ENCODE results near the gene CFAP221. TPM values are rescaled to one million over a fixed set of nuclear protein-coding genes. Genes with fewer than 3 reads are reported as not detected.

Gene CFAP221
- total RNA-seq, 2 donors from 2014 or later: not detected

GRCh38 chr2:119523383-119523951 is 20.8 kb upstream of the CFAP221 start:
- H3K27ac Mint-ChIP-seq: no peak overlapping the region
- H3K4me1 Mint-ChIP-seq: no peaks in the 10 kb centered on the region
- H3K36me3 Mint-ChIP-seq (ENCODE audit: low read depth): no peaks in the 10 kb centered on the region
- ATAC-seq (replicated peaks): no peak
- peaks cover 53% of the 10 kb centered on the region for H3K27me3 Mint-ChIP-seq
- no peaks in the 10 kb centered on the region for H3K9me3 Mint-ChIP-seq
- no peak overlapping the region for H3K4me3 Mint-ChIP-seq

GRCh38 chr2:119523952-119524694 is 20.1 kb upstream of the CFAP221 start, which contains the start of gene SCTR:
TSS of gene SCTR (minus strand) at chr2:119524483. CDS start at chr2:119524226, 257 bp downstream.
- Mint-ChIP-seq H3K4me3 (no peak within 1 kb of the TSS), H3K9me3 (no peaks in the 10 kb centered on the region), H3K36me3 (ENCODE audit: low read depth) (no peaks in the 10 kb centered on the region), H3K27me3 (peaks cover 55% of the 10 kb centered on the region), H3K27ac (no peak within 1 kb of the TSS), H3K4me1 (no peaks in the 10 kb centered on the region)
- no peak for ATAC-seq (replicated peaks)

GRCh38 chr2:119525614-119526013 is 18.6 kb upstream of the CFAP221 start:
- Mint-ChIP-seq H3K27me3 (peaks cover 53% of the 10 kb centered on the region), H3K4me3 (no peak overlapping the region), H3K9me3 (no peaks in the 10 kb centered on the region), H3K4me1 (no peaks in the 10 kb centered on the region), H3K36me3 (ENCODE audit: low read depth) (no peaks in the 10 kb centered on the region), H3K27ac (no peak overlapping the region)
- no peak for ATAC-seq (replicated peaks)

GRCh38 chr2:119527999-119528398 is 16.2 kb upstream of the CFAP221 start:
- Mint-ChIP-seq H3K27ac (no peak overlapping the region), H3K9me3 (peaks cover 11% of the 10 kb centered on the region), H3K27me3 (peaks cover 41% of the 10 kb centered on the region), H3K4me3 (no peak overlapping the region), H3K4me1 (no peaks in the 10 kb centered on the region), H3K36me3 (ENCODE audit: low read depth) (no peaks in the 10 kb centered on the region)
- ATAC-seq (replicated peaks): no peak

- Mint-ChIP-seq H3K36me3 (ENCODE audit: low read depth) (no peaks in the 10 kb centered on the region), H3K27ac (no peak overlapping the region), H3K4me1 (no peaks in the 10 kb centered on the region), H3K27me3 (peaks cover 19% of the 10 kb centered on the region), H3K4me3 (no peak overlapping the region), H3K9me3 (peaks cover 19% of the 10 kb centered on the region)
- no peak for ATAC-seq (replicated peaks)
These were observed 13.0 kb upstream of the CFAP221 start for GRCh38 chr2:119531292-119531691.

DNA sequence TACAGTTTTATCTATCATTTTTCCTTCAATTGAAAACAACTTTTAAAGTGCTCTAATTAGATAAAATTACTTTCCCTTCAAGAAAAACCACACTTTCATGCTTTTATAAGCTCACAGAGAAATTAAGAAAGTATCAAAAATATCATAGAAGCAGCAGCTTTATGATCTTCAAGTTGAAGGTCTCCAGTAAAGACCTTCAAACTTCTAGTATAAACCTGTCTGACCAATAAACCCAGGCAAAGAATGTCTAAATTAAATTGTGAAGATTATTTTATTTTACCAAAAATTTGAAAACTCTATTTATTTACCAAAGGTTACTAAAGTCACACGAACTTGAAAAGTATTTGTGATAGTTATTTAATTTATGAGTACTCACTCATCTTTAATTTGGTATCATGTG is 10.7 kb upstream of the CFAP221 start:
- H3K27me3 Mint-ChIP-seq: peaks cover 2% of the 10 kb centered on the region
- no peaks in the 10 kb centered on the region for H3K4me1 Mint-ChIP-seq
- ATAC-seq (replicated peaks): no peak
- peaks cover 21% of the 10 kb centered on the region for H3K9me3 Mint-ChIP-seq
- no peak overlapping the region for H3K27ac Mint-ChIP-seq
- no peaks in the 10 kb centered on the region for H3K36me3 Mint-ChIP-seq (ENCODE audit: low read depth)
- no peak overlapping the region for H3K4me3 Mint-ChIP-seq

DNA sequence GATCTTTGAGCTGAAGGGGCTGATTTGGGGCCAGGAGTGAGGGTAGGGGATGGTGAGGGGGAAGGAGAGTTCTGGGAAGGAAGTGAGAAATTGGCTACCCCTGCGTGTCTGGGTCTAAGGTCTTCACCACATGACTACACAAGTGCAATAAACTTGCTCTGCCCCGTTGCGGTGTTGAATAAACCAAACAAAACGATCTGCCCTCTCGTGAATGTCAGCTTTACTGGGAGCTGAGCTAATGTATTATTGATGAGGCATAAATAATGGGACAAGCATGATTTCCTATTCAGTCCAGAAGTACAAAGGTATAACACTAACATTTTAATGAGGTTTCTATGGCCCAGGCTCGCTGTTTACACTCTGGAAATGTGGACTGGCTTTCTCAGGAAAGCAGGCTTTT is 8.0 kb upstream of the CFAP221 start:
- no peak for ATAC-seq (replicated peaks)
- Mint-ChIP-seq H3K4me3 (no peak overlapping the region), H3K36me3 (ENCODE audit: low read depth) (no peaks in the 10 kb centered on the region), H3K4me1 (no peaks in the 10 kb centered on the region), H3K27ac (no peak overlapping the region), H3K27me3 (peaks cover 6% of the 10 kb centered on the region), H3K9me3 (peaks cover 19% of the 10 kb centered on the region)

GRCh38 chr2:119536707-119537106 is 7.5 kb upstream of the CFAP221 start:
- peaks cover 11% of the 10 kb centered on the region for H3K27me3 Mint-ChIP-seq
- no peak overlapping the region for H3K4me3 Mint-ChIP-seq
- peaks cover 15% of the 10 kb centered on the region for H3K9me3 Mint-ChIP-seq
- no peaks in the 10 kb centered on the region for H3K4me1 Mint-ChIP-seq
- no peak overlapping the region for H3K27ac Mint-ChIP-seq
- ATAC-seq (replicated peaks): no peak
- no peaks in the 10 kb centered on the region for H3K36me3 Mint-ChIP-seq (ENCODE audit: low read depth)

- no peak overlapping the region for H3K4me3 Mint-ChIP-seq
- peaks cover 11% of the 10 kb centered on the region for H3K9me3 Mint-ChIP-seq
- H3K27ac Mint-ChIP-seq: no peak overlapping the region
- H3K36me3 Mint-ChIP-seq (ENCODE audit: low read depth): no peaks in the 10 kb centered on the region
- no peak for ATAC-seq (replicated peaks)
- peaks cover 16% of the 10 kb centered on the region for H3K27me3 Mint-ChIP-seq
- H3K4me1 Mint-ChIP-seq: no peaks in the 10 kb centered on the region
These were observed 6.5 kb upstream of the CFAP221 start for GRCh38 chr2:119537792-119538191.

DNA sequence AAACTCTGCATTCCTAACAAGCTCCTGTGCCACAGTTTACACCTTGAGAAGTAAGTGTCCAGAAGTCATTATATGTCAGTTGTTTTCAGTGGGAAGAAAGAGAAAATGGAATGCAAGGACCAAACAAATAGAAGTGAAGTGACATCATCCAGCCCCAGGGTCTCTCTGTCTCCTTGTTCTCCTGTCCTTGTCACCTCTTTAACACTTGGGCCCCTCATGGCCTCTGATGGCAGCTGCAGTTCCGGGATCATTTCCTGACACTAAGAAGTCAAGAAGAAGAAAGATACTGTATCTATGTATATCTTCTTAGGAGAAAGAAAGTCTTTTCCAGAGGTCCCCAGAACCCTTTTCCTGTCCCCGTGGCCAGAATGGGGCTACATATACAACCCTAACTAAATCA is 2.8 kb upstream of the CFAP221 start:
- ATAC-seq (replicated peaks): no peak

DNA sequence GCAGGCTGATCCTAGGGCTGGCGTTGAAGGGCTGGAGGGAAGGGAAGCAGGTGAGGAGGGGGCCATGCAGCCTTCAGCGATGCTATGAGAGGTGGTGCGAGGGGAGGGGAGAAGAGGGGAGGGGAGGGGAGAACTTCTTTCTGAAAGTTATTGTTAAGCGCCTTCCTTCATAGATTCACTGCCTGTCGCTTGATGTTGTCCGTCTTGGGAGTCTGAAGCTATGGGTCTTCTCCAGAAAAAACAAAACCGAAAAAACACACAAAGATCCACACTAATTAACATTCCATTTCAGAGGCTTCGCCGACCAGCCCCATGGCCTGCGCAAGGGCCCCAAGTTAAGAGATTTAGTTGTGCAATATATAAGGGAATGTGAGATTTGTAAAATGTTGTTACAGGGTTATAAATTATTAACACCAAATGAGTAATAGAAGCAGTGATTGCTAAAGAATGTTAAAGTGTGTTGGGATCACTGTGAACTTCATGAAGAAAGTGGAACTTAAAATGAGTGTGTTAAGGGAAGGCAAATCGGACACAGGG is 758 bp downstream of the CFAP221 start:
- Mint-ChIP-seq H3K9me3 (no peaks in the 10 kb centered on the region), H3K36me3 (ENCODE audit: low read depth) (no peaks in the 10 kb centered on the region), H3K27me3 (peaks cover 52% of the 10 kb centered on the region), H3K27ac (no peak overlapping the region), H3K4me1 (no peaks in the 10 kb centered on the region), H3K4me3 (peak overlapping the region; percentile 19)
- ATAC-seq (replicated peaks): no peak

More for the DNA sequence above, 2.8 kb upstream of the CFAP221 start:
- peaks cover 40% of the 10 kb centered on the region for H3K27me3 Mint-ChIP-seq
- H3K27ac Mint-ChIP-seq: no peak overlapping the region
- H3K4me1 Mint-ChIP-seq: no peaks in the 10 kb centered on the region
- H3K36me3 Mint-ChIP-seq (ENCODE audit: low read depth): no peaks in the 10 kb centered on the region
- peaks cover under 1% of the 10 kb centered on the region for H3K9me3 Mint-ChIP-seq
- H3K4me3 Mint-ChIP-seq: no peak overlapping the region

DNA sequence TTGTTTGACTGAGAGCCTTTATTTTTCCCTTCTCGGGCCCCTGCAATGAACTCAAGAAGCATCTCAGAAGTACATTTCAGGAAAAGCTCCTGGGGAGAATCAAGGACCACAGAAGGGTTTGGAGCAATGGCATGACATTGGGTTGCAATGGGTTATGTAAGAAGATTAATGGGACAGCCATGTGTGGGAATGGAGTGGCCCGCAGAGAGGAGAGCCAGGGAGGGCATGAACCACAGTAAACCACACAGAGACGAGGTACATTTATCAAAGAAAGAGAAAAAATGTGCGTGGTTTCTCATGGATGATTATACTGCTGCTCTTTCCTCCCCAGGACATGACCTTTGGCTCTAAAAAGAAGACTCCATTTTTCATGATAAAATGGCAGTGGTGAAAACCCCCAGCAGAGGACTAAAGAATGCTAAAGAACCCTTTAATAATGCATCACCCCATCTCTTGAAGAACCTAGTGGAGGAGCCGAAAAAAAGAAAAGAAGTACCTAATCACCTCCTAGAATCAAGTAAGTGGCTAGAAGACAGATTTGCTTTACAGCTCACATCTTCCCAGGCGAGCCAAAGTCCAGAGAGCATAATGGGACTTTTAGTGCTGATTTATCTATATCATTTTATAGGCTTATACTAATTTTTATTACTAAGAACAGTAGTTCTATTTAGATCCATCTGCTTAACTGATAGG is 1.7 kb downstream of the CFAP221 start:
- no peaks in the 10 kb centered on the region for H3K4me1 Mint-ChIP-seq
- H3K4me3 Mint-ChIP-seq: no peak overlapping the region
- H3K36me3 Mint-ChIP-seq (ENCODE audit: low read depth): no peaks in the 10 kb centered on the region
- H3K27ac Mint-ChIP-seq: no peak overlapping the region
- H3K27me3 Mint-ChIP-seq: peaks cover 50% of the 10 kb centered on the region
- H3K9me3 Mint-ChIP-seq: no peaks in the 10 kb centered on the region
- ATAC-seq (replicated peaks): no peak

- Mint-ChIP-seq H3K27ac (no peak overlapping the region), H3K4me3 (no peak overlapping the region), H3K4me1 (no peaks in the 10 kb centered on the region), H3K36me3 (ENCODE audit: low read depth) (no peaks in the 10 kb centered on the region), H3K9me3 (no peaks in the 10 kb centered on the region), H3K27me3 (peaks cover 50% of the 10 kb centered on the region)
- no peak for ATAC-seq (replicated peaks)
These were observed 2.2 kb downstream of the CFAP221 start for GRCh38 chr2:119546447-119546767.

GRCh38 chr2:119548516-119549120 is 4.4 kb downstream of the CFAP221 start:
- no peak overlapping the region for H3K4me3 Mint-ChIP-seq
- no peaks in the 10 kb centered on the region for H3K4me1 Mint-ChIP-seq
- no peak for ATAC-seq (replicated peaks)
- H3K9me3 Mint-ChIP-seq: no peaks in the 10 kb centered on the region
- no peak overlapping the region for H3K27ac Mint-ChIP-seq
- no peaks in the 10 kb centered on the region for H3K36me3 Mint-ChIP-seq (ENCODE audit: low read depth)
- peaks cover 41% of the 10 kb centered on the region for H3K27me3 Mint-ChIP-seq
